NB4 (cell line): ENCODE measurements around the gene CDH12.

ENCODE experiments used
- CTCF ChIP-seq: IDR thresholded peaks from one replicate; pipeline ENCODE4 v1.5.1; 2012; ENCODE audit warnings: low read depth, low read length
- MAX ChIP-seq: IDR thresholded peaks from 2 replicates; pipeline ENCODE4 v1.6.1; 2011; ENCODE audit warnings: low read depth, low read length
- MYC ChIP-seq: IDR thresholded peaks from 2 replicates; pipeline ENCODE4 v1.6.1; 2011; ENCODE audit warnings: low read depth, low read length
- POLR2A ChIP-seq: IDR thresholded peaks from 2 replicates; pipeline ENCODE4 v1.6.1; 2011; ENCODE audit warnings: mild to moderate bottlenecking; ENCODE audit not compliant: insufficient read length; ENCODE audit errors: extremely low read depth

- no peak for TF ChIP-seq POLR2A
- no peak for TF ChIP-seq CTCF
- TF ChIP-seq MYC = no peak
- TF ChIP-seq MAX = no peak
These were observed 204.1 kb downstream of the CDH12 start for GRCh38 chr5:22649074-22649473.
